IMR-90 (cell line): ENCODE results near the gene DAPK1. TPM values are rescaled to one million over a fixed set of nuclear protein-coding genes. Genes with fewer than 3 reads are reported as not detected.

ENCODE experiments used
- ATAC-seq: fragments of 200-7000 bp; cut with Tn5 transposase; 2 replicates; pipeline ENCODE4 v1.9.1; 2020; ENCODE audit warnings: low read depth, mild to moderate bottlenecking, moderate library complexity
- BruUV-seq: library from RNA; stranded (reverse); fragments of 400-500 nt; replicated peaks from 2 replicates; lab custom pipeline; 2021; lab: Mats Ljungman, UMichigan
- CTCF ChIA-PET: fragments of 300-600 bp; formaldehyde crosslinking; extraction: SDS; loops from one replicate; lab custom pipeline; 2021; ENCODE audit warnings: antibody characterized with exemption; lab: Yijun Ruan, JAX
- POLR2A ChIA-PET: fragments of 300-600 bp; sonication (Branson Sonifier 250); formaldehyde crosslinking; loops from one replicate; lab custom pipeline; 2022; ENCODE audit warnings: antibody characterized with exemption; ENCODE audit not compliant: unreplicated experiment; lab: Charles Lee
- DNase-seq: peaks from one replicate; pipeline ENCODE4 v3.0.0; 2013
- H2AFZ ChIP-seq: replicated peaks from 2 replicates; pipeline ENCODE3; 2013; ENCODE audit warnings: low read length, mild to moderate bottlenecking; ENCODE audit not compliant: poor library complexity
- H2AK5ac ChIP-seq: 2 replicates; pipeline ENCODE4 v1.6.1; 2013; ENCODE audit warnings: low read depth, low read length, inconsistent platforms
- H2AK9ac ChIP-seq: replicated peaks from 2 replicates; pipeline ENCODE3; 2013; ENCODE audit warnings: mild to moderate bottlenecking, low read depth, low read length, moderate library complexity; ENCODE audit not compliant: poor library complexity
- H2BK120ac ChIP-seq: 2 replicates; pipeline ENCODE4 v1.6.1; 2013; ENCODE audit warnings: low read depth, low read length, inconsistent platforms
- H2BK15ac ChIP-seq: 3 replicates; pipeline ENCODE4 v1.6.1; 2013; ENCODE audit warnings: low read depth, low read length, inconsistent platforms
- H2BK20ac ChIP-seq: 2 replicates; pipeline ENCODE4 v1.6.1; 2013; ENCODE audit warnings: low read depth, mild to moderate bottlenecking, inconsistent platforms, low read length, moderate library complexity
- H2BK5ac ChIP-seq: 2 replicates; pipeline ENCODE4 v1.6.1; 2013; ENCODE audit warnings: mild to moderate bottlenecking, low read depth, low read length, inconsistent platforms; ENCODE audit not compliant: poor library complexity, severe bottlenecking
- H3K14ac ChIP-seq: replicated peaks from 2 replicates; pipeline ENCODE4 v1.6.1; 2013; ENCODE audit warnings: low read depth, low read length, inconsistent platforms
- H3K18ac ChIP-seq: 2 replicates; pipeline ENCODE4 v1.6.1; 2013; ENCODE audit warnings: low read depth, low read length, control low read depth
- H3K23ac ChIP-seq: 2 replicates; pipeline ENCODE4 v1.6.1; 2013; ENCODE audit warnings: low read depth, low read length, inconsistent platforms
- H3K27ac ChIP-seq: 2 replicates; pipeline ENCODE4 v1.5.1; 2013; ENCODE audit warnings: mild to moderate bottlenecking, control low read depth, low read length; ENCODE audit not compliant: insufficient read depth
- H3K27me3 ChIP-seq: 2 replicates; pipeline ENCODE4 v1.6.1; 2013; ENCODE audit warnings: low read length; ENCODE audit not compliant: control insufficient read depth, insufficient read depth
- H3K36me3 ChIP-seq: 2 replicates; pipeline ENCODE4 v1.6.1; 2013; ENCODE audit warnings: low read length, mixed read lengths; ENCODE audit not compliant: control insufficient read depth, insufficient read depth
- H3K4ac ChIP-seq: 2 replicates; pipeline ENCODE4 v1.6.1; 2013; ENCODE audit warnings: low read depth, low read length, inconsistent platforms
- H3K4me1 ChIP-seq: 2 replicates; pipeline ENCODE4 v1.6.1; 2013; ENCODE audit warnings: low read length, mixed read lengths; ENCODE audit not compliant: control insufficient read depth, insufficient read depth
- H3K4me2 ChIP-seq: 2 replicates; pipeline ENCODE4 v1.6.1; 2013; ENCODE audit warnings: low read depth, mild to moderate bottlenecking, control low read depth, low read length, moderate library complexity
- H3K4me3 ChIP-seq: 2 replicates; pipeline ENCODE4 v1.5.1; 2013; ENCODE audit warnings: low read depth, mild to moderate bottlenecking, control low read depth, low read length, moderate library complexity; ENCODE audit not compliant: insufficient read depth
- H3K56ac ChIP-seq: 2 replicates; pipeline ENCODE4 v1.6.1; 2013; ENCODE audit warnings: low read length, inconsistent platforms; ENCODE audit not compliant: insufficient read depth; ENCODE audit errors: extremely low read depth
- H3K79me1 ChIP-seq, 2 experiments: 2 replicates each; pipeline ENCODE4 v1.6.1; 2013; ENCODE audit warnings: low read length in 2 of 2, inconsistent platforms in 1 of 2, low read depth in 1 of 2
- H3K9ac ChIP-seq: 2 replicates; pipeline ENCODE4 v1.6.1; 2013; ENCODE audit warnings: low read depth, low read length, control low read depth
- H3K9me1 ChIP-seq: 2 replicates; pipeline ENCODE4 v1.6.1; 2013; ENCODE audit warnings: low read length, inconsistent platforms; ENCODE audit not compliant: insufficient read depth
- H3K9me3 ChIP-seq: 2 replicates; pipeline ENCODE4 v1.6.1; 2013; ENCODE audit warnings: low read length; ENCODE audit not compliant: control insufficient read depth, insufficient read depth
- H4K20me1 ChIP-seq: 2 replicates; pipeline ENCODE4 v1.6.1; 2013; ENCODE audit warnings: low read length, inconsistent platforms; ENCODE audit not compliant: insufficient read depth
- H4K5ac ChIP-seq: 2 replicates; pipeline ENCODE4 v1.6.1; 2013; ENCODE audit warnings: mild to moderate bottlenecking, low read depth, low read length, control low read depth
- H4K8ac ChIP-seq, 2 experiments: 2 replicates each; pipeline ENCODE4 v1.6.1; 2013; ENCODE audit warnings: low read depth in 2 of 2, low read length in 2 of 2, control low read depth in 1 of 2, inconsistent platforms in 1 of 2
- H4K91ac ChIP-seq: 2 replicates; pipeline ENCODE4 v1.6.1; 2013; ENCODE audit warnings: low read depth, low read length, inconsistent platforms; ENCODE audit not compliant: insufficient read depth
- BHLHE40 ChIP-seq: fragments of 150-350 bp; IDR thresholded peaks from 2 replicates; pipeline ENCODE4 v1.6.1; 2016; ENCODE audit warnings: mild to moderate bottlenecking, low read depth, low read length
- CEBPB ChIP-seq: IDR thresholded peaks from 2 replicates; pipeline ENCODE4 v1.6.1; 2012; ENCODE audit warnings: low read depth, low read length, improper control_type of control experiment
- ELK1 ChIP-seq: fragments of 150-350 bp; IDR thresholded peaks from 2 replicates; pipeline ENCODE4 v1.6.1; 2016; ENCODE audit warnings: low read depth, mild to moderate bottlenecking, low read length, moderate library complexity, borderline replicate concordance
- MAFK ChIP-seq: IDR thresholded peaks from 2 replicates; pipeline ENCODE4 v1.6.1; 2012; ENCODE audit warnings: low read depth, low read length, improper control_type of control experiment
- MXI1 ChIP-seq: IDR thresholded peaks from 2 replicates; pipeline ENCODE4 v1.6.1; 2012; ENCODE audit warnings: low read depth, mild to moderate bottlenecking, low read length, moderate library complexity, borderline replicate concordance
- NFE2L2 ChIP-seq: fragments of 150-350 bp; IDR thresholded peaks from 2 replicates; pipeline ENCODE4 v1.6.1; 2016; ENCODE audit warnings: low read depth, mild to moderate bottlenecking, low read length
- POLR2A ChIP-seq: IDR thresholded peaks from 2 replicates; pipeline ENCODE4 v1.6.1; 2012; ENCODE audit warnings: mild to moderate bottlenecking, low read depth, low read length
- RCOR1 ChIP-seq: IDR thresholded peaks from 2 replicates; pipeline ENCODE4 v1.6.1; 2012; ENCODE audit warnings: mild to moderate bottlenecking, low read length, improper control_type of control experiment; ENCODE audit not compliant: insufficient replicate concordance
- RFX5 ChIP-seq: IDR thresholded peaks from 2 replicates; pipeline ENCODE4 v1.8.0; 2012; ENCODE audit warnings: low read depth, mild to moderate bottlenecking, low read length, moderate library complexity
- USF2 ChIP-seq: fragments of 150-350 bp; IDR thresholded peaks from 2 replicates; pipeline ENCODE4 v1.6.1; 2017; ENCODE audit warnings: mild to moderate bottlenecking, antibody characterized with exemption, low read length, low read depth
- WGBS, 2 experiments: methylation state at CpG; one replicate each; pipeline versions ENCODE4 v1.1.5 to v1.1.7; 2013; ENCODE audit warnings: missing lambda C conversion rate in 2 of 2; ENCODE audit not compliant: insufficient read length in 1 of 2; ENCODE audit errors: extremely low coverage in 2 of 2; 5-methylcytosine and 5-hydroxymethylcytosine counted together
- dilution Hi-C: fragments of 300-500 bp; cut with HindIII; formaldehyde crosslinking; loops from one replicate; pipeline ENCODE4 v1.14.3; 2018; ENCODE audit warnings: low sequenced_read_pairs; ENCODE audit not compliant: unreplicated experiment
- in situ Hi-C: fragments of 300-500 bp; cut with MboI; formaldehyde crosslinking; loops from 3 replicates; pipeline ENCODE4 v1.14.3; 2019; ENCODE audit warnings: low sequenced_read_pairs, inconsistent platforms, mixed read lengths
- intact Hi-C: fragments of 100-400 bp; cut with micrococcal nuclease; formaldehyde crosslinking; loops from 2 replicates; pipeline ENCODE4 v1.10.0; 2022
- polyA plus RNA-seq, 3 experiments: library from polyadenylated mRNA; depleted of rRNA; stranded (reverse); fragments of >200 nt; gene quantifications; 2 replicates each; pipeline ENCODE4 v1.2.3, GENCODE V29; 2012; ENCODE audit warnings: low replicate concordance in 1 of 3
- total RNA-seq: library from RNA; depleted of rRNA; stranded (reverse); fragments of >200 nt; gene quantifications from 2 replicates; pipeline ENCODE4 v1.2.3, GENCODE V29; 2012

Gene DAPK1
- total and polyA plus RNA-seq, 2 of the 4 experiments (the other 2 are of a cell fraction) = under 0.01 to 0.03 TPM

GRCh38 chr9:87663556-87663955 lies 165.9 kb downstream of the DAPK1 start:
- no peak overlapping the region for H4K8ac ChIP-seq
- ChIA-PET POLR2A (no interaction called here), CTCF (interaction anchor here (0.6 to 1.6 kb wide), 4 partner anchors 277 to 1230 kb away, joined by 3 to 15 read pairs (median 4); no protein-coding TSS in a partner anchor)
- peaks cover 3% of the 10 kb centered on the region; the same call in 1 of the 2 replicates for H3K27me3 ChIP-seq
- no peak for DNase-seq
- H3K14ac ChIP-seq = no peak overlapping the region
- H3K79me1 ChIP-seq = no peaks in the 10 kb centered on the region
- H3K4me3 ChIP-seq = no peak overlapping the region
- H3K27ac ChIP-seq = no peak overlapping the region
- H2BK5ac ChIP-seq = no peak overlapping the region
- H3K4me2 ChIP-seq = no peak overlapping the region
- H3K9me1 ChIP-seq = no peaks in the 10 kb centered on the region
- no peak overlapping the region for H2AK9ac ChIP-seq
- H3K4me1 ChIP-seq = no peaks in the 10 kb centered on the region
- TF ChIP-seq NFE2L2 (no peak), BHLHE40 (no peak), USF2 (no peak), RFX5 (no peak), CEBPB (no peak), MAFK (no peak), RCOR1 (no peak), ELK1 (no peak), POLR2A (no peak), MXI1 (no peak)
- dilution Hi-C loops (loop anchor here (10.0 kb wide), 1 partner anchor 329 kb away; no protein-coding TSS in a partner anchor), in situ Hi-C loops (loop anchor here (5.0 to 10.0 kb wide), 2 partner anchors 326 to 1249 kb away; no protein-coding TSS in a partner anchor), intact Hi-C loops (loop anchor here (1.0 to 5.0 kb wide), 5 partner anchors 326 to 1249 kb away; partner anchors contain the start of gene GAS1)
- H4K5ac ChIP-seq = no peak overlapping the region
- no peak overlapping the region for H2AFZ ChIP-seq
- no TSS peak for BruUV-seq
- peaks cover 8% of the 10 kb centered on the region for H3K9me3 ChIP-seq
- H2AK5ac ChIP-seq = no peak overlapping the region
- H3K18ac ChIP-seq = no peak overlapping the region
- H3K23ac ChIP-seq = no peak overlapping the region
- H3K56ac ChIP-seq = no peak overlapping the region
- no peaks in the 10 kb centered on the region for H4K20me1 ChIP-seq
- no peaks in the 10 kb centered on the region for H3K36me3 ChIP-seq
- no peak overlapping the region for H3K9ac ChIP-seq
- no peak for ATAC-seq
- no peak overlapping the region for H2BK20ac ChIP-seq
- 98% methylated on average over 5 of the region's 6 CpGs; no CpG with 5 or more reads in 1 of the 2 experiments for WGBS, 2 experiments
- H2BK15ac ChIP-seq = no peak overlapping the region
- H2BK120ac ChIP-seq = no peak overlapping the region
- no peak overlapping the region for H4K91ac ChIP-seq
- no peak overlapping the region for H3K4ac ChIP-seq
